SK-N-MC (cell line): ENCODE measurements around the gene KCNG1.

Experiments used
- EZH2 ChIP-seq: fragments of 200-600 bp; sonication (generic); IDR thresholded peaks from one replicate; pipeline ENCODE4 v1.6.1; 2017; ENCODE audit warnings: antibody characterized with exemption
- POLR2AphosphoS5 ChIP-seq: IDR thresholded peaks from 2 replicates; pipeline ENCODE4 v1.6.1; 2012; ENCODE audit warnings: mild to moderate bottlenecking, low read depth, low read length, borderline replicate concordance

- TF ChIP-seq POLR2AphosphoS5, result no peak
- no peak for TF ChIP-seq EZH2
Measured at GRCh38 chr20:51029556-51029955, 6.6 kb upstream of the KCNG1 start.
